Activated CD4-positive, alpha-beta T cell treated with anti-CD3 and anti-CD28 coated beads for 1 hour (primary cell): ENCODE measurements around the gene FBP1.

ENCODE experiments used
- DNase-seq: peaks from one replicate; pipeline ENCODE4 v3.0.0-alpha.2; 2020

Gene FBP1

DNA sequence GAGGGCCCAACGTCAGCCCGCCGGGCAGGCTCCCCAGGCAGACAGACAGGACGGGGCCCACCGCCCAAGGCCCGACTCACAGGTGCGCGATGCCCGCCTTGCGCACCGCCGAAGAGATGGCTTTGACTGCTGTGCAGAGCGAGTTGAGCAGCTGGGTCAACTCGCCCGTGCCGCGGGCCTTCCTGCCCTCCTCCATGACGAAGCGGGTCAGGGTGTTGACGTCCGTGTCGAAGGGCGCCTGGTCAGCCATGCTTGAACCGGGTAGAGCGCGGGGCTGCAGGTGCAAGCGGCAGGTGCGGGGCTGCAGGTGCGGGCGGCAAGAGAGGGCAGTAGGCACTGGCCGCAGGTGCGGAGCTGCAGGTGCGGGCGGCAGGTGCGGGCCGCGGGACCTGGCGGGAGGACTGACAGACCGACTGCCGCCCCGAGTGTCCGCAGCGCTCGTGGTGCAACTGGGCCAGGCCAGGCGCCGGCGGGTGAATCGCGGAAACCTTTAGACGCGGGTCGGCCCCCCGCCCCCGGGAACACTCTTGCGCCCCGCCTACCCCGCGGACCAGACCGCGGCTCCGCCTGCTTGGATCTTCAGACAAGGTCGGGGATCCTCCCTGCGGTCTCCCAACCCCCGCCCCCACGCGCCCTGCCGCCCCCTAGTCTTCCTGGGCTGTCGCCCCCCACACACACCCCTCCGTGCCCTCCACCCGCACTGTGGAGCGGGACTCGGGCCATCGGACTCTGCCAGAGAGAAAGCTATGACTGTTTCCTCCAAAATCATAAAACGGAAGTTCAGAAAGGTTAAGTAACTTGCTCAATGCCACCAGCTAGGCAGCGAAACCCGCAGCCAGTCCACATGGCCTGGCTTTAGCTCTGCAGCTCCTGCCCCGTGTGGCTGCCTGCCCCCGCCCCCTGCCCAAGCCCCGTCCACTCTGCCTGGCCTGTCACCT is at the start of gene FBP1:
Gene FBP1, minus strand, starts transcription at position 458 of the 938 bp plus-strand sequence. Its CDS starts 208 bp downstream, at position 250.
- DNase-seq = no peak

DNA sequence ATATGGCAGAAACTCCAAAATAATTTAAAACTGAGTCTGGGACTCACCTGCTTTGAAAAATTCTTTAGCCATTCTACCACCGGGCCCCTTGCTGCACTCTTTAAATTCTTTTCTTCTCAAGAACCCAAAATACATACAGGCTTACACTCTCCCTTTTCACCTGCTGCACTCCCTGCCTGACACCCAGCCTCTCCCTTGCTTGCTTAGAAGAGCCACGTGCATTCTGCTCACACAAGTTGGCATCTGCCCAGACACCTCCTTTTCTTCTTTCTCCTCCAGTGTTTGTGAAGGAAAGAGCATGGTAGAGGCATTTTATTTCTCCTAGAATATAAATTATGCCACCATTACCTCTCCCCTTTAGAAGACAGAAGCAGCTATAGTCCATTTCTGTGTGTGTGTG is 48.1 kb upstream of the FBP1 start:
- DNase-seq = no peak

DNA sequence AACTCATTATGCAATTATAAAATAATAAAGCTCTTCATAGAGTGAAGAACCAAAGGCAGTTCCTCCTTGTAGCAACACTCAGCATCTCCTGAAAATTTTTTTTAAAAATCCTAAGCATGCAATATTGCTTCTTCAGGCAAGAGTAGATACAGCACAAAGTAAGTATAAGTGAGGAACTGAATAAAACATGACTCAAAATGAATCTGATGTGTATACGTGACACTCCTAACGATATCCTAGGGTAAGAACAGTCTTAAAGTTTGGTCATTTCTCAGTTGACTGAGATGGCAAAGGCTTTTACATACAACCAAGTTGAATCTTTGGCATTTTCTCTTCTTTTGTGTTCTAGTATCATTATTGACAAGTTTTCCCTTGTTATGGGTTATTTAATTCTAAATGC is 46.0 kb upstream of the FBP1 start:
- no peak for DNase-seq

DNA sequence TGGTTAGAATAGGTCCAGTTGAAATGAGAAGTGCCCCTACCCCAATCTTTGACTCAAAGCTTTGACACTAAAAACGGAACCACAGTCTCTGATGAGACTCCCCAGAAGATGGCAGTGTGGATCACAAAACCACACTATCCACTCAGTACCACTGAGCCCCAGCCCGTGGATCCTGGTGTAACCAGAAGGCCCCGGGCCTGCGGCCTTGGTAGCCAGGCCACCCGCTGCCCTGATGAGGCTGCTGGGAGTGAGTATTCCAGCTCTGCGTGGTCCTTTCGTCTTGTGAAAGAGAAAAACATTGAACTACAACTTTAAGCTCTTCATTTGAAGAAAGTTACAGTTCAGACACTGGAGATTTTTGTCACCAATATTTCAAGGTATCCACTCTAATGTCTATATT is 42.2 kb upstream of the FBP1 start:
- DNase-seq = peak; percentile 30

DNA sequence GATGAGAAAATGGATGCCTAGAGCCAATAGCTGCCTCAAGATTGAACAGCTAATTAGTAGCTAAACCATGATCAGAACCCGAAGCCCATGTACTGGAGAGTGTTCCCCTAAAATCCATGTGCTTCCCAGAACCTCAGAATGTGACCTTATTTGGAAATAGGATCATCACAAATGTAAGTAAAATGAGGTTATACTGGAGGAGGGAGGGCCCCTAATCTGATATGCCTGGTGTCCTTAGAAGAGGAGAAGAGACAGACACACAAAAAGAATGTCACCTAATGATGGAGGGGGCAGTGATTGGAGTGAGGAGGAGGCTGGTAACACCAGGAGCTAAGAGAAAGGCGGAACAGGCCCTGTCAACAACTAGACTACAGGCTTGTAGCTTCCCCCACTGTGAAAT is 41.3 kb upstream of the FBP1 start:
- DNase-seq = no peak

DNA sequence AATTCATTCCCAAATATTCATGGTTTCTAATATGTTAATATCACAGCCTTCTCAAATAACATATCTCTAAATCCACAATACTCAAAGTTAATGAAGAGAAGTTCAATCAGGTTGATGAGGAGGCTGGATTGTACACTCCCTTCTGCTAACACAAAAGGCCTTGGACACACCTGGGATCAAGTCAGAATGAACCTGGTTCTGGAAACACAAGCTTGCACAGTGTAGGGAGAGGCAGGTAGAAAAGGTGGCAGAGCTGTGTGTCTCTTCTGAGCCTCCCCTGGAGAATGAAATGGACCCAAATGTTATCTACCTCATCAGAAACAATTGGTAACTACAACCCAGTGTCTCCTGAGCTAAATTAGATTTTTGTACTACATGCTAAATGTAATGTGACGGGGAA is 40.7 kb upstream of the FBP1 start:
- DNase-seq = no peak

DNA sequence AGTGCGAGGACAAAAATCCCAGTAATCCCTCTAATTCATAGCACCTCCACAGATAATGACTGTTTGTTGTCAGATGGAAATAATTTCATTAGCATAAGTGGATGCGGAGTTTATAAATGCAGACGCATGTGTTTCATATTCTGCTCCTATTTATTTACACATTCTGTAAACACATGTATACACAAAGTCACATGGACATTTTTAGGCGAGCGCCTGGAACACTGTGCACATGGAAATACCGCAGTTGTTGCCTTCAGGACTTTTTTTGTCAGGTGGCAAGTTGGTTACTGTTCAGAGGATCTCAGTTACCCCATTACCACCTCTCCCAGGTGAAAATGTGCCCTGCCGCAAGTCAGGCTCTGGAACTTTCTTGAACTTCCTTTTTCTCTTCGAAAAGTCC is 40.3 kb upstream of the FBP1 start:
- no peak for DNase-seq

DNA sequence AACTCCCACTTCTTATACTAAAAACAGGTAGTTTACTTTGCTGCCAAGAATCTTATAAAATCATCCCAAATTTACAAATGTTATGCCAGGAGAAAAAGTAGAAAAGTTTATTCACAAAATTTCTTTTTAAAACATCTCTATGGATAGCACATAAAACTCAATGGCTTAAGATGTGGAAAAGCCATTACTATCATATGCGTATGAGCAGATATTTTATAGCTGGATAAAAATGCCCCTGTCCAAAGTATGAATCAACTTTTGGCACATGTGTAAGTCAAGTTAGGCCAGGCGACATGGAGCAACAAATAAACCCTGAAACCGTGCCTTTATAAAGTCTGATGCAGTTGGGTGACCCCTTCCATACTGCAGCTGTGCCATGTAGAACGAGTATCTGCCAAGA is 38.6 kb upstream of the FBP1 start:
- no peak for DNase-seq

DNA sequence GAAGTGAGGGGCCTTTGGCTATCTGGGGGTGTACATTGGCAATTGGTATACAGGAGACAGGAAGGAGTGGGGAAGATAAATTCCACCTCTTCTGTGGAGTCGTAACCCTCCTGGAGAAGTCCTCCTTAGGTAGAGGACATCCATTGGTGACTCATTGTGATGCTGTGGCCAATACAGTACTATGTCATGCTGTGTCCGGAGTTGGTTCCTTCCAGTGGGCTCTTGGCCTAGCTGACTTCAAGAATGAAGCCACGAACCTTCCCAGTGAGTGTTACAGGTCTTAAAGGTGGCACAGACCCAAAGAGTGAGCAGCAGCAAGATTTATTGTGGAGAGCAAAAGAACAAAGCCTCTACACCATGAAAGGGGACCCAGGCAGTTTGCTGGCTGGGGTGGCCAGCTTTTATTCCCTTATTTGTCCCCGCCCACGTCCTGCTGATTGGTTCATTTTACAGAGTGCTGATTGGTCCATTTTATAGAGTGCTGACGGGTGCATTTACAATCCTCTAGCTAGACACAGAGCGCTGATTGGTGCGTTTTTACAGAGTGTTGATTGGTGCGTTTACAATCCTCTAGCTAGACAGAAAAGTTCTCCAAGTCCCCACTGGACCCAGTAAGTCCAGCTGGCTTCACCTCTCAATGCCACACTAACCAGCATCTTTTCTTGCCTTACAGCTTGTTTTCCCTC is 37.3 kb upstream of the FBP1 start:
- DNase-seq = no peak

DNA sequence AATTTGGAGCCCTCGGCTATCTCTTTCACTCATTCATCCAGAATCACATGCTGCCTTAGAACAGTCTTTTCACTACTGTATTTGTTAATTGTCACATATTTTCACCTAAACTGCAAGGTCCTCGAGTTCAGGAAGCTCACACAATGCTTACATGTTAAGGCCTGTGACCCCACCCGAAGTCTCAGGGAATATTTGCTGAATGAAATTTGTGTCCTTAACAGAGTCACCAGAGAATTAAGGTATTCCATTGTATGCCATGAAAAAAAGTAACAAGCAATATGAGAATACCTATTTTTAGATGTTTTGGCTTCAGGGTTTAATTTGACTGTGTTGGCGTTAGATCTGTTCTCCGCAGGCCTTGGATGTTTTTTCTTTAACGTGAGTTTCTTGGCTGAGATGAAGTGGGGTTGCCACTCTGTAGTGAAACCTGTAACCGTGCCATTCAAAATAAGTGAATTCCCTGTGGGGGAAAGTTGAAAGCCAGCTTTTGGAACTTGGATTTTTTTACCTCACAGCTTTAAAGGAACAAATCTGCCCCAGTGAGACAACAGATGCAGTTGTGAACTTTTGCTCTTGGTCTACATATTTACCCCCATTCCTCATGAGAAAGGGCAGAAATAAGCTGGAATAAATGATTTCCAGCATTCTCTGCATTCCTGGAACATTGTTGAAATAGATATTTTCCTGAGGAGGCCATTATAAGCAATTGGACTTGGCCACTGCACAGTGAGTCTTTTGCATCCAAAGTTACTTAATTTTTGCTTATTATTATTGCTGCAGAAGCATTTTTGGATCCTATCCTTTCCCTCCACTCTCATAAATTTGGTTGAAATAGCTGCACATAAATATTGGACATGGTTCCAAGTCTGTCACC is 35.9 kb upstream of the FBP1 start:
- DNase-seq = no peak

DNA sequence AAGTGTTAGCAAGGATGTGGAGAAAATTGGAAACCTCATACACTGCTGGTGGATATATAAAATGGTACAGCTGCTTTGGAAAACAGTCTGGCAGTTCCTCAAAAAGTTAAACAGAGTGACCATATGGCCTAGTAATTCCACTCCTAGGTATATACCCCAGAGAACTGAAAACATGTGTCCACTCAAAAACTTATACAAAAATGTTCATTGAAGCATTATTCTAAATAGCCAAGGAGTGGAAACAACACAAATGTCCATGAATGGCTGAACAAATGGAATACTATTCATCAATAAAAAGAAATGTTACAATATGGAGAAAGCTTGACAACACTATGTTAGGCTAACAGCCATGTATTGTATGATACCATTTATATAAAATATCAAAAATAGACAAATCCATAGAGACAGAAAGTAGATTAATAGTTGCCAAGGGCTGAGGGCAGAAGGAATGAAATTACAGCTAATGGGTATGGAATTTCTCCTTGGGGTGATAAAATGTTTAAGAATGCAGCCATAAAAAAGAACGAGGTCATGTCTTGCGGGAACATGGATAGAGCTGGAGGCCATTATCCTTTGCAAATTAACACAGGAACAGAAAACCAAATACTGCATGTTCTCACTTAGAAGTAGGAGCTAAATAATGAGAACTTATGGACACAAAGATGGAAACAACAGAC is 33.6 kb upstream of the FBP1 start:
- no peak for DNase-seq

DNA sequence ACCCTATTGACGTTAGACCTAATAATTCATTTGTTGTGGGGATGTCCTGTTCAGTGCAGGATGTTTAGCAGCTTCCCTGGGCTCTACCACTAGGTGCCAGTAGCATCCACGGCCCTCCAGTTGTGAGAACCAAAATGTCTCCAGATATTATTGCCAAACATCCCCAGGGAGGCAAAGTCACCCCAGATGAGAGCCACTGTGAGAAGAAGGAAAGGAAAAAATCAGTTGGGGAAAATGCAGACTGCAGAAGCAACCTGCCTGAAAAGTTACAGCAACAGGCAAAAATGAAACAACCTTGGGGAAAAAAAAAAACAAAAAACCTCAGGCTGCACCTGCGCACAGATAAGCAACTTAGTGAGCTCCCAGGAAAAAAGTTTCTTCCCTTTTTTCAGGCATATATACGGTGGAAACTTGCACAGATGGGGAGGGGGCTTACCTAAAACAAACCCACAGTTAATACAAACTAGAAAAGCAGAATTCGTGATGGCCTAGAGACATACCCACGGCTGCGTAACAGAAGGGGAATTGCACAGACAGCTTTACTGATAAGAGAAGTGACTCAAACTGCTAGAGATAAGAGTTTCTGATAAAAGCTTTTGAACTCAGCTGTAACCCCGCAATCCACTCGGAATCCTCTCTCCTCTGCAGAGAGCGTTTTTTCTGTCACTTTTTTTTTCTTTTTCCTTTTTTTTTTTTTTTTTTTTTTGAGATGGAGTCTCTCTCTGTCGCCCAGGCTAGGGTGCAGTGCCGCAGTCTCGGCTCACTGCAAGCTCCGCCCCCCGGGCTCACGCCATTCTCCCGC is 29.8 kb upstream of the FBP1 start:
- no peak for DNase-seq

DNA sequence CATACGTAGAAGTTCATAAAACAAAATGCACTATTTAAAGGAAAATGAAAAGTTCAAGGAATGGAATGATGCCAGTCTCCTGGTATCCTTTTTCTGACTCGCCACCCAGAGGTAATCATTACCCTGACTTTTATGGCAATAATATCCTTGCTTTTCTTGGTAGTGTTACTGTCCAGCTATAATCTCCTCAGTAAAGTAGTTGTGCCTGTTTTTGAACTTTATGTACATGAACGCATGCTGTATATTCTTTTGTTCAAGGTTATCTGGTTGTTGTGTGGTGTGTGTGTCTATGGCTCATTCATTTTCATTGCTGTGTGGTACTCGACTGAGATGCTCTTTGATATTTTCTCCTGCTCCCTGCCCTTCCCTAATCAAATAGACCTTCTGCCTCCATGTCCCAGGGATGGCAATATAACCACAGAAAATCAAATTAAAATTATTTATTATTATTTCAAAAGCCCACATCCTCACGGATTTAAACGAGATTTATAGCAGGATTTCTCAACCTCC is 29.2 kb upstream of the FBP1 start:
- DNase-seq = no peak

DNA sequence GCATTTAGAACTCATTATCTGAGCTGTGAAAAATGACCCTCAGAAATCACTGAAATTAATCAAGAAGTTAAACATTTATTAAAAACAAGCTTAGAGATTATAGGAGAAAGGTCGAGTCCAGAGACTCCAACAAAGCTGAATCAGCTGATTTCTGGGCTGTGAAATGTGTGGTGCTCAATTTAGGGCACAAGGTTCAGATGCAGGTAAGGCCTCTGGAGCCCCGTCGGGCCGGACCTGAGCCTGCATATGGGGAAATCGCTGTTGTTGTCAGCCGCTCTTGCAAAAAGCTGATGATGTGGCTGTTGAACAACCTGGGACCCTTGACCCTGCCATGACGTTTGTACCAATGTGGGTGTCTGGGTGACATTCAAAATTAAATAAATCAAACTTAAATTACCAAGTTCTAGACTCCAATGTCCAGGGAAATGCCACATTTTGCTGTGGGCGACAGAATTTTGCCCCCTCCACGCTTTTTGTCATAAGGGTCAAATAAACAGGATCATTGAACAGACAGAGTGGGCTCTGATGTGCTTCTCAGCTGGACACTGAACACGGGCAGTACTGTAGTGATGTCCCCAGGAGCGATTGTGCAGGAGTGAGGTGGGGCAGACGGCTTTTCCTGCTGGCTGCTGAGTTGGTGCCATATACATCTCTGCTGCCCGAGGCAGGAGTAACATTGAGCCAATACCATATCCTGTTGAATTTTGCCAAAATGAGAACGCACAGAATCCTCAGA is 27.2 kb upstream of the FBP1 start:
- DNase-seq = no peak

DNA sequence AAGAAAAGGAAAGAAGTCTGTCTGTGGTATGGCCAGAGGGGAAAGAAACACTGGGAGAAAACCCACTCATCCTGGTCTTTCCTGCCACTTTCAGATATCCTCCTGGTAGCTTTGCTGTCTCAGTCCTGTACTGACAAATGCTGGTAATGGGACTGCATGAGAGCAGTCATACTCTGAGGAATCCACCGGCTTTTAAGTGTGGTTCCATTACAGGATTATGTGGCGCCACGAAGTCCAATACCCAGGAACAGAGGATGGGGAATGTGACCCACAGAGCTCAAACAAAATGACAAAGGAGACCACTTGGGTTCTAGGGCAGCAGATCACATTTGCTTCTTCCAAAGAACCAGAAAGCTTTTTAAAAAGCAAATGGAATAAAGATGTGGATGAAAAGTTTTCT is 26.3 kb upstream of the FBP1 start:
- DNase-seq = no peak

DNA sequence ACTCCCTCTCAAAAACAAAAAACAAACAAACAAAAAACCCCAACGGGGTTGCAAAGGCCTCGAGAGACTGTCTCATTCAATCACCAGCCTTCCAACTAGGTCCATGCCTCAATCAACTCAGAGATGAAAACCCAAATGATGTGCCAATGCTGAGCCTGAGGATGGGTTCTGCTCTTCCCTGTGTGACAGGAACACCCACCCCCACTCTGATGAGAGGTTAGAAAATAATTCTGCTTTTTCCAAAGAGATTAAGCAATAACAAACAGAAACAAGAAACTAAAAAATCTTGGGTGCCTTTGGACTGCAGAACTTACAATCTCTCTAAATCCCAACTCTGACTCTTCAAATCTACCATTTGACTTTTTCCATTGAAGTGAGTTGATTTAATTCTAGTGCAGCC is 25.5 kb upstream of the FBP1 start:
- no peak for DNase-seq

DNA sequence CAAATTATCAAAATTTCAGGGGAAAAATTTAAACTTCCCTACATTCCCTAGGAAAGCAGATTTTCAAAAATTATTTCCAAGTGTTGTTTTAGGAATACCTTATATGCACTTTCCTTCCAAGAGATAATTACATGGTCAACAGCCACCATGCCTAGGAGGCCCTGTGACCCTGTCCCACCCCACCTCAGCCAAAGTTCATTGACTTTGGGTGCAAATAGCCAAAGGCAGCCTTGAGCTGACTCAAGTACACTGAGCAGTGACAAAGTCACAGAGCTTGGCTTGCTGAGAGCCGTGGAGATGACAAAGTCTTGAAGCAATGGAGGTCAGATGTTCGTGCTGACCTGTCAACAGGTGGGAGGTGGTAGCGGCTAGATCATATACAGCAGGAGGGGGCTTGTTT is 24.3 kb upstream of the FBP1 start:
- no peak for DNase-seq

DNA sequence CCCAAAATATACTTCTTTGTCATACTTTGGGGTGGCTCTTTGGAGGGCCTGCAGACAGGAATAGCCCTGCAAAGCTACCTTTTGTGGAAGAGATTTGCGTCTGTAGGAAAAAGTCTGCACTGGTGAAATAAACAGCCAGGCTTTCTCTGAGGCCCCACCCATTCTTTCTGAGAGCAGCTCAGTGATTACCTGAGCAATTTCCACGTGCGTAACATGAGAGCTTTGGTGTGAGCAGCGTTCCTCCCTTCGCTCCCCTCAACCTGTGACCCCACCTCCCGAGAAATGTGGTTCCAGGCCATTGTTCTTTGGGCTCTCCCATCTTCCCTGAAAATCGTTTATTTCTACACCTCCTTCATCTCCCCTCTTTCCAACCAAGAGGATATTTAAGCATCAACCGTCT is 23.8 kb upstream of the FBP1 start:
- DNase-seq = no peak

DNA sequence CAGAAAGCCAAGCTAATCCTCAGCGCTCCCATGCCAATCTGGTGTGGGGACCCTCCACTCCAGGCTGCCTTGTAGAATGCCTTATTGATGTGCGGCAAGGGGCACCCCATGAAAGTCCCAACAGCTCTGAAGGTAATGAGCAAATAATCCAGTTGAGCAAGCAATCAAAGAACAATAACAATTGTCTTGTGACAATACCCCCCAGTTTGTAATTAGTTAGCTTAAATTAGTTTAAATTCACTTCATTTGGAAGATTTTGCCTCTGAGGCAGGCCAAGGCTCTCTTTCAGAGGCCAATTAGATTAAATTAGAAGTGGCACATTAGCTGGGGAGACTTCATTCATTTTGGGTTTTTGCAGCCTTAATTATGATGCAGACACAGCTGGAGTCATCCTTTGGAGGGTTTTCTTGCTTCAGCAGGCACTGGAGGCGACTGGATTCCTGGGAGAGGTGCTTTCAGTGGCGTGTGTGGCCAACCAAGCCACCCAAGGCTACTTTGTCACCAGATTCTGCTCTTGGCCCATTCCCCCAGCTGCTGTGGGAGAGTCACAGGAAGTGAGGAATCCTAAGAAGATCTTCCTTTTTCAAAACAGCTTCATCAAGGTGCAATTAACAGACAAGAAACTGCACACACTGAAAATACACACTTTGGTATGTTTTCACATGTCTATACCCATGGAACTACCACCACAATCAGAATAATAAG is 17.9 kb upstream of the FBP1 start:
- no peak for DNase-seq

DNA sequence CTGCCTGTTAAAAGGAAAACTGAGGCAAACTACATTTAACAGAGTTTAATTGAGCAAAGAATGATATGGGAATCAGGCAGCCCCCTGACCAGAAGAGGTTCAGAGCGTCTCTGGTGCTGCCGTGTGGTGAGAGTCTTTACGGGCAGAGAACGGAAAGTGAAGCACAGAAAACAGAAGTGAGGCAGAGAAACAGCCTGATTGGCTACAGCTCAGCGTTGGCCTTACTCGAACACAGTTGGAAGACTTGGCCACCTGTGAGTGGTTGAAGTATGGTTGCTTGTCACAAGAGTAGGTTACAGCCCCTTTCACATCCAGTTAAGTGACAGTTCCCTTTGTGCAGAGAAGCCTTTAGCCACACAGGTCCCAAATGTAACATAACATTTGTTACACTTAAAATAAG is 16.9 kb upstream of the FBP1 start:
- no peak for DNase-seq
